C4-2B (cell line): Measurements from ENCODE around the gene CNN3.

Experiments used
- ZFX ChIP-seq: fragments of 450-650 bp; IDR thresholded peaks from 2 replicates; pipeline ENCODE4 v1.6.1; 2017
- TF ChIP-seq, protein P1 (sequence below): fragments of 450-650 bp; conservative IDR thresholded peaks from 2 replicates; pipeline ENCODE4 v1.5.1; 2017; ENCODE audit warnings: mild to moderate bottlenecking

GRCh38 chr1:94903280-94904009 lies 23.5 kb downstream of the CNN3 start:
- TF ChIP-seq, protein P1, sequence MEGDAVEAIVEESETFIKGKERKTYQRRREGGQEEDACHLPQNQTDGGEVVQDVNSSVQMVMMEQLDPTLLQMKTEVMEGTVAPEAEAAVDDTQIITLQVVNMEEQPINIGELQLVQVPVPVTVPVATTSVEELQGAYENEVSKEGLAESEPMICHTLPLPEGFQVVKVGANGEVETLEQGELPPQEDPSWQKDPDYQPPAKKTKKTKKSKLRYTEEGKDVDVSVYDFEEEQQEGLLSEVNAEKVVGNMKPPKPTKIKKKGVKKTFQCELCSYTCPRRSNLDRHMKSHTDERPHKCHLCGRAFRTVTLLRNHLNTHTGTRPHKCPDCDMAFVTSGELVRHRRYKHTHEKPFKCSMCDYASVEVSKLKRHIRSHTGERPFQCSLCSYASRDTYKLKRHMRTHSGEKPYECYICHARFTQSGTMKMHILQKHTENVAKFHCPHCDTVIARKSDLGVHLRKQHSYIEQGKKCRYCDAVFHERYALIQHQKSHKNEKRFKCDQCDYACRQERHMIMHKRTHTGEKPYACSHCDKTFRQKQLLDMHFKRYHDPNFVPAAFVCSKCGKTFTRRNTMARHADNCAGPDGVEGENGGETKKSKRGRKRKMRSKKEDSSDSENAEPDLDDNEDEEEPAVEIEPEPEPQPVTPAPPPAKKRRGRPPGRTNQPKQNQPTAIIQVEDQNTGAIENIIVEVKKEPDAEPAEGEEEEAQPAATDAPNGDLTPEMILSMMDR: no peak
- TF ChIP-seq ZFX: no peak
